ENCODE results near the gene PRX. TPM values are rescaled to one million over a fixed set of nuclear protein-coding genes. Genes with fewer than 3 reads are reported as not detected.

Gene PRX
- polyA plus RNA-seq, 1 donor (not counting 4 experiments of a cell fraction or from before 2014, with no cell fraction given) = 0.42 TPM

DNA sequence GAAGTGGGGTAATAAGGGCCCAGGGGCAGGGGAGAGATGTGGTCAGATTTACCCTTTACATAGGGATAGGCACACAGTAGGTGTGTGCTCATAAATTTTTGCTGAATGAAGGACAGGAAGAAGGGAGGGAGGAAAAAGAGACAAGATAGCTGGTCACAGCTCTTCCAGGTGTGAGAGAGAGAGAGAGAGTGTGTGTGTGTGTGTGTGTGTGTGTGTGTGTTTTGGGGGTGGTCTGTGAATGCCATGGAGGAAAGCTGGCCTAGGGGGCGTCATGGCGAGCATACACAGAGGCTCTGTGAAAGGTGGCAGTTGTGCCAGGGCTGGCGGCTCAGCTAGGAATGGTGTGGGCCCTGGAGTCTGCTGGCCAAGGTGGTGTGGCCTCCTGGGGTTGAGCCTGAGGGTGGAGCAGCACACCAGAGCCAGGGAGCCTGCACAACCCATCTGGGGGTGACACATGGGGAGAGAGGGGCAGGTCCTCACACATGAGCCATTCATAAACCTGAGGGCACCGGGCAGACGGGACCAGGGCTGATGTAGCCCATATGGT, 6.0 kb upstream of the PRX start:
- Histone ChIP-seq H3K79me2 (ENCODE audit: control insufficient read depth, insufficient read depth, low read length) (peaks cover 20% of the 10 kb centered on the region), H3K9me3 (ENCODE audit: control insufficient read depth, low read depth, low read length) (no peaks in the 10 kb centered on the region), H3K36me3 (ENCODE audit: control insufficient read depth in 2 of 2, extremely low read depth in 1 of 2, insufficient read depth in 2 of 2, low read length in 2 of 2) (peaks cover 0 to 6% of the 10 kb centered on the region in 2 experiments), H4K20me1 (ENCODE audit: control insufficient read depth, extremely low read depth, insufficient read depth, low read length) (no peaks in the 10 kb centered on the region), H3K27me3 (ENCODE audit: control insufficient read depth, extremely low read depth, insufficient read depth, low read length) (no peaks in the 10 kb centered on the region), H3K4me3 (ENCODE audit: control insufficient read depth in 2 of 3, extremely low read depth in 1 of 3, insufficient read depth in 2 of 3, low read depth in 1 of 3, low read length in 3 of 3) (no peak overlapping the region), H3K4me2 (ENCODE audit: control insufficient read depth, extremely low read depth, insufficient read depth, low read depth, low read length) (no peak overlapping the region), H3K9ac (ENCODE audit: control insufficient read depth, extremely low read depth, insufficient read depth, low read length) (no peak overlapping the region), H3K27ac (ENCODE audit: control insufficient read depth, insufficient read depth, low read length) (no peak overlapping the region), H3K4me1 (ENCODE audit: control insufficient read depth, extremely low read depth, insufficient read depth, low read length) (peaks cover 10% of the 10 kb centered on the region), H3K9me1 (ENCODE audit: control insufficient read depth, extremely low read depth, insufficient read depth, low read length) (no peaks in the 10 kb centered on the region), H2AFZ (ENCODE audit: control insufficient read depth, low read length) (no peak overlapping the region)
- DNase-seq (ENCODE audit: low read depth, low spot score) (no peak), FAIRE-seq (no peak)
- dilution Hi-C loops (cut with MboI; ENCODE audit: extremely low pct_ligation_motif_present, low sequenced_read_pairs) = no loop called here
- TF ChIP-seq, protein P1, sequence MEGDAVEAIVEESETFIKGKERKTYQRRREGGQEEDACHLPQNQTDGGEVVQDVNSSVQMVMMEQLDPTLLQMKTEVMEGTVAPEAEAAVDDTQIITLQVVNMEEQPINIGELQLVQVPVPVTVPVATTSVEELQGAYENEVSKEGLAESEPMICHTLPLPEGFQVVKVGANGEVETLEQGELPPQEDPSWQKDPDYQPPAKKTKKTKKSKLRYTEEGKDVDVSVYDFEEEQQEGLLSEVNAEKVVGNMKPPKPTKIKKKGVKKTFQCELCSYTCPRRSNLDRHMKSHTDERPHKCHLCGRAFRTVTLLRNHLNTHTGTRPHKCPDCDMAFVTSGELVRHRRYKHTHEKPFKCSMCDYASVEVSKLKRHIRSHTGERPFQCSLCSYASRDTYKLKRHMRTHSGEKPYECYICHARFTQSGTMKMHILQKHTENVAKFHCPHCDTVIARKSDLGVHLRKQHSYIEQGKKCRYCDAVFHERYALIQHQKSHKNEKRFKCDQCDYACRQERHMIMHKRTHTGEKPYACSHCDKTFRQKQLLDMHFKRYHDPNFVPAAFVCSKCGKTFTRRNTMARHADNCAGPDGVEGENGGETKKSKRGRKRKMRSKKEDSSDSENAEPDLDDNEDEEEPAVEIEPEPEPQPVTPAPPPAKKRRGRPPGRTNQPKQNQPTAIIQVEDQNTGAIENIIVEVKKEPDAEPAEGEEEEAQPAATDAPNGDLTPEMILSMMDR (optimal IDR thresholded peaks at IDR 0.05 in 1 of 3, IDR thresholded peaks at IDR 0.05 in 1 of 3, conservative IDR thresholded peaks at IDR 0.05 in 1 of 3; ENCODE audit: extremely low read depth in 1 of 3, insufficient read depth in 2 of 3, low read length in 3 of 3) = no peak
- TF ChIP-seq EZH2 (IDR thresholded peaks at IDR 0.05; ENCODE audit: low read length) = no peak

DNA sequence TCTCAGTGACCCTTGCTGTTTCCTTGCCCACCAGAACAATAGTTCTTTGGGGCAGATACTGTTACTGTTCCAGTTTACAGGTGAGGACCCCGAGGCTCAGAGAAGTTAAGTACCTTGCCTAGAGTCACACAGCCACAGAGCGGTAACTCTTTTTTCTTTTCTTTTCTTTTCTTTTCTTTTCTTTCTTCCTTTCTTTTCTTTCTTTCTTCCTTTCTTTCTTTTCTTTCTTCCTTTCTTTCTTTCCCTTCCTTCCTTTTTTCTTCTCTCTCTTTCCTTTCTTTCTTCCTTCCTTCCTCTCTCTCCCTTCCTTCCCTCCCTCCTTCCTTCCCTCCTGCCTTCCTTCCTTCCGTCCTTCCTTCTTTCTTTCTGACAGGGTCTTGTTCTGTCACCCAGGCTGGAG, 4.9 kb upstream of the PRX start:
- Histone ChIP-seq H4K20me1 (ENCODE audit: control insufficient read depth, extremely low read depth, insufficient read depth, low read length) (no peaks in the 10 kb centered on the region), H3K27ac (ENCODE audit: control insufficient read depth, insufficient read depth, low read length) (no peak overlapping the region), H2AFZ (ENCODE audit: control insufficient read depth, low read length) (no peak overlapping the region), H3K4me1 (ENCODE audit: control insufficient read depth, extremely low read depth, insufficient read depth, low read length) (peaks cover 10% of the 10 kb centered on the region), H3K9me3 (ENCODE audit: control insufficient read depth, low read depth, low read length) (no peaks in the 10 kb centered on the region), H3K9me1 (ENCODE audit: control insufficient read depth, extremely low read depth, insufficient read depth, low read length) (no peaks in the 10 kb centered on the region), H3K27me3 (ENCODE audit: control insufficient read depth, extremely low read depth, insufficient read depth, low read length) (no peaks in the 10 kb centered on the region), H3K4me3 (ENCODE audit: control insufficient read depth in 2 of 3, extremely low read depth in 1 of 3, insufficient read depth in 2 of 3, low read depth in 1 of 3, low read length in 3 of 3) (no peak overlapping the region), H3K9ac (ENCODE audit: control insufficient read depth, extremely low read depth, insufficient read depth, low read length) (no peak overlapping the region), H3K36me3 (ENCODE audit: control insufficient read depth in 2 of 2, extremely low read depth in 1 of 2, insufficient read depth in 2 of 2, low read length in 2 of 2) (peaks cover 0 to 6% of the 10 kb centered on the region in 2 experiments), H3K4me2 (ENCODE audit: control insufficient read depth, extremely low read depth, insufficient read depth, low read depth, low read length) (no peak overlapping the region), H3K79me2 (ENCODE audit: control insufficient read depth, insufficient read depth, low read length) (peaks cover 9% of the 10 kb centered on the region)
- TF ChIP-seq EZH2 (IDR thresholded peaks at IDR 0.05; ENCODE audit: low read length) = no peak
- TF ChIP-seq, protein P1 (optimal IDR thresholded peaks at IDR 0.05 in 1 of 3, IDR thresholded peaks at IDR 0.05 in 1 of 3, conservative IDR thresholded peaks at IDR 0.05 in 1 of 3; ENCODE audit: extremely low read depth in 1 of 3, insufficient read depth in 2 of 3, low read length in 3 of 3) = no peak
- no peak for FAIRE-seq
- dilution Hi-C loops (cut with MboI; ENCODE audit: extremely low pct_ligation_motif_present, low sequenced_read_pairs) = no loop called here
- no peak for DNase-seq (ENCODE audit: low read depth, low spot score)

All from keratinocyte (primary cell).